Hindlimb muscle (tissue), 1 donor: ENCODE data around the gene KCNA10. TPM values are rescaled to one million over a fixed set of nuclear protein-coding genes. Genes with fewer than 3 reads are reported as not detected.

Experiments
- DNase-seq: peaks from one replicate; pipeline ENCODE4 v3.0.0-alpha.2; 2013
- polyA plus RNA-seq: library from polyadenylated mRNA; unstranded; fragments of 120-200 nt; gene quantifications from one replicate; pipeline ENCODE4 v1.2.1, GENCODE V29; 2013; ENCODE audit not compliant: insufficient read length

KCNA10 gene
- polyA plus RNA-seq, 1 donor: 0.75 TPM

DNA sequence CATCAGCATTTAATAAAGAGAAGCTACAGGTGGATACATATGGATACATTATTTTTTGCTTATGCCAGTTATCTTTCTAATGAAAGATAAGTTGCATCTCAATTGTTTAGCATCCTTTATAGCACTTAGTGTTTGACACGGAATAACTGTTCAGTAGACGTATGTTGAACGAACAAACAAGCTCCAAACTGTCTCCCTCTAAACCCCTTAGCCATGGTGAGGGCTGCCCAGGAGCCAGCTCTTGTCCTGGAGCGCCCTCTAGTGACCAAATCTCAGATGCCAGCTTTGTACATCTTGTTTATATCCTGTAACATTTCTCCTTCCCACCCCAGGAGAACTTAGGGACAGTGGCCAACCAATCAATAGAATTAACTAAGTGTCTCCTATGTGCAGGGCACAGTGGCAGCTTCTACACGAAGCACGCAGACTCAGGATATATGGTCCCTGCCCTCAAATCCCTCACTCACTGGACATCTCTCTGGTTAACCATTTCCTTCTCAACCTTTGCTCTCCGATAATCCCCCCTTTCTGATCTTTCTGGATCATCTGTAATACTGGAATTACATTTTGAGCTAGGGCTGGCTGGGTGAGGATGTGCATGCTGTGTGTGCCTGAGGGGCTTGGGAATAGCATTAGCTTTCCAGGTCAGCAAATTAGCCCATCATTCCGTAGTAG lies 22.9 kb downstream of the KCNA10 start:
- peak; percentile 69 for DNase-seq

DNA sequence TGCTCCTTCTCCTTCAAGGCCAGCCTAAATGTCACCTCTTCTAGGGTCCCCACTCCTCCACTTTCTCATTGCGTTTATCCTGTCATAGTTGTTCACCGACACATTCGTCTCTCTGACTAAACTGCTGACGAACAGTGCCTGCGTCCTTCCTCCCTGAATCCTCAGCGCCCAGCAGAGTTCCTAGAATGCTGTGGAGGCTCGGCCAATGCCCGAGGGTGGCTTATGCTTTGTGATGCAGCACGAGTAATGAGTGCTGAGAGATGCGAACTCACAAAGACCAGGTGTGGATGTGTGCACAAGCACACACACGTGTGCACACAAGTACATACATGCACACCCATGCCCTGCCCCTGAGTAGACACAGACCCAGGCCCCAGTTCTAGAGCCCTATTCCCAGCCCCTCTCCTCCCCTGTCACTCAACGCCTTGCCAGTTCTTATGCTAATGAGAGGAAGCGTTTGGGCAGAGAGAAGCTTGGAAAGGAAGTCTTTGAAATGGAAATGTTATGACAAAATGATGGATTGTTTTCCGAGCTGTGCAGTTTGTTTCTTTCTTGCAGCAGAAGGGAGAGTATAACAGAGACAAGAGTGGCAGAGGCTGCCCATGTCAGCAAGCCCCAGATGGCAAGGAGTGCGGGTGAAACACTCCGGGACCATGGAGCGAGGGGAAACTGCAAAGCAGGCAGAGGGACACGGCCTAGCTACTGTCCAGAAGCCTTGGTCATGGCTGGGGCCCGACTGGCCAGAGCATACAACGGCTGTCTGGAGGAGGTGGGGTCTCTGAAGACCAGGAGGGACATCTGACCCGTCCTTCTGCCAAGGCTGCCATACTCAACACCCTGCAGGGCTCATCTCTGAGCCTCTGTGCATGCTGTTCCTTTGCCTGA lies 24.2 kb downstream of the KCNA10 start:
- DNase-seq: no peak

DNA sequence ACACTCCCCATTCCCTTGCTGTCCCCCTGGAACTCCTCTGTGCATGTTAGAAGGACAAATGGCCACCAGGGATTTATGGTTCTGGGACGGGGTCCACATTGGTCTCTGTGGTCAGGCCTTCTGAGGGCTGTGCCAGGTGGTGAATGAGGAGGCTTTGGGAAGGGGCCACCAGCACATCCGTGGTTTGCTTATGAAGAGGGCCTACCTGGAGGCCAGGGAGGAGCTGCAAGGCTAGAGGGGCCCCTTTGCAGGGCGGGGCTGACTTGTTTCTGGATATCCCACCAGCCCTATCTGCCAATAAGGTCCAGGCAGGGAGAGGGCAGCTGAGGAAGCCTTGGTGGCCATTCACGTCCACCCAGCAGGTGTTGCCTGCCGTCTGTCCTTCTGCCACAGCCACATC lies 24.9 kb downstream of the KCNA10 start:
- no peak for DNase-seq

DNA sequence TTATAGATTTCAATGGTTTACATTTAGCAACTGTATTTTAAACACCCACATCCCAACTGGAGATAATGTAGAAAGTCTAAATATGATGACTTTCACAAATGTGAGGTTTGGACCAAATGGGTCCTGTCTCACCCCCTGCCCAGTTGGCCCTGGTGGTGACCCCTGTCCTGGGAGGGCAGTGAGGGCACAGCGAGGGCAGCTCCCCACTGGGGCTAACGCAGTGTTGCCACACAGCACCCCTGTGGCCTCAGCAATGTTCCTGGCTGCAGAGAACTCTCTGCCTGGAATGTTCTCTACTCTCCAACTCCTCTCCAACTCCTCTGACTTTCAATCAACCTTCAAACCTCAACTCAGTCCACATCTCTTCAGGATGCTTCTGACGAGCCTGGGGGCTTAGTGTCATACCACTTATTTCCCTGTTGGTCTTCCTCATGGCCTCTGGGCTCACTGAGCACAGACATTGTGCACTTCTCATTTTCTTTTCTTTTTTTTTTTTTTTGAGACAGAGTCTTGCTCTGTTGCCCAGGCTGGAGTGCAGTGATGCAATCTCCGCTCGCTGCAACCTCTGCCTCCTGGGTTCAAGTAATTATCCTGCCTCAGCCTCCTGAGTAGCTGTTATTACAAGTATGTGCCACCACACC lies 25.8 kb downstream of the KCNA10 start:
- no peak for DNase-seq

DNA sequence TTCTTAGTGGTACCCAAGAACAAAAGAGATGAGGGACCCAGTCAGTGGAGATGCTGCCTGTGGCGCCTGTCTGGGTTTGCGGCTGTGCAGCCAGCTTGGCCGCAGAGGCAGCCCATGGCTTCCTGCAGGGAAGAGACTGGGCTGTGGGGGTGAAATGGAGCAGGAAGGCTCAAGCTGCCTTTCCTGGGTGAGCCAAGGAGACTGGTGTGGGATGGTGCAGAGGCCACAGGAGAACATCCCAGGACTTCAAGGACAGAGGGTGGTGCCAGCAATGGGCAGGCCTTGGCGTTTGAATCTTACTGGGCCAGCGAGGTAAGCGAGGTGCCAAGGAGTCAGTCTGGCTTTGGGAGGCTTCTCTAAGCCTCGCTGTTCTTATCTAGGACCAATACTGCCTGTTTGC lies 26.4 kb downstream of the KCNA10 start:
- no peak for DNase-seq

DNA sequence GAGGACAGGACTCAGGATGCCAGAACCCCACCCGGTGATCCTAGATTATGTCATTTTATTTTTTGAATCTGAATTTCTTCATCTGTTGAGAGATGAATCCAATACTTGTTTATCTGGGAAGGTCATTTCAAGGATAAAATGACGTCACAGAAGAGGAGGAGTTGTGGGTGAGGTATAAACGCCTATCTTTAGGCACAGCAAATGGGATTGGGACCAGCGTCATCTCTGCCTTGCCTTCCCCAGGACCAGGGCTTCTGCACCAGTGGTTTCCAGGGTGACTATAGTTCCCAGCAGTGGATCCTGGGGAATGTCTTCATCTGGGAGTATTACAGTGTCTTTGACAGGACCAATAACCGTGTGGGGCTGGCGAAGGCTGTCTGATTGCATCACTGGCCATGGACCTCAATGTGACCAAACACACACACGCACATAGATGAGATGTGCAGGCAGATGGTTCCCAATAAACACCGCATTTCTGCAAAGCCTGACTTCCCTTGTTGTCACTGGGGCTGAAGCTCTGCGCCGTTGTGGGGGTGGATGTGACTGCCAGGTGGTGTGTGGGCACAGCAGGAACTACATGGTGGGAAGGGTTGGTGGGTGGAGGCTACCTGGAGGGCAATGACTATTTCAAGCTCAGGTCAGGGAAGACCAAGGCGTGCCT lies 28.1 kb downstream of the KCNA10 start:
- DNase-seq: no peak

DNA sequence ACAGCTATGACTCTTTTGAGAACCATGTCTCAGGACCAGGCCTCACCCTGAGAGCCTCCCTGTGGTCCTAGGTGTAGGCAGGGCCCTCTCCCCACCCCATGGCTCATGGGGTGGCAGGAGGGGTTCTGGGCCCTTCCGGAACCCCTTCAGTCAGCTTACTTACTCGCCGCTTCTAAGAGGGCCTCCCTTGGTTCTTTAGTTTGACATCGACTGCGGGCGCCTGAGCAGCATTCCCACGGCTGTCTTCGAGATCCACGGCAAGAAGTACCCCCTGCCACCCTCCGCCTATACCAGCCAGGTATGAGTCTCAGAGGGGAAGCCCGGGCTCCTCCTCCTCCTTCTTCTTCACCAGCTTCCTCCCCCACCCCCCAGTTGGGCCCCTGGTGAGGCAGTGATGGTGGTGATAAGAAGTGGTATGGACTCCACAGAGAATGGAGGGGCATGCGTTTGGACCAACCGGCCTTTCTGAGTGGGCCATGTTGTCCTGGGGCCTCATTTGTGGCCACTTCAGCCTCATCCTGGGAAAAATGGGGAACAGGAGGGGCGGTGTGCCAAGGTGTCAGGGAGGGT lies 28.9 kb downstream of the KCNA10 start:
- no peak for DNase-seq

DNA sequence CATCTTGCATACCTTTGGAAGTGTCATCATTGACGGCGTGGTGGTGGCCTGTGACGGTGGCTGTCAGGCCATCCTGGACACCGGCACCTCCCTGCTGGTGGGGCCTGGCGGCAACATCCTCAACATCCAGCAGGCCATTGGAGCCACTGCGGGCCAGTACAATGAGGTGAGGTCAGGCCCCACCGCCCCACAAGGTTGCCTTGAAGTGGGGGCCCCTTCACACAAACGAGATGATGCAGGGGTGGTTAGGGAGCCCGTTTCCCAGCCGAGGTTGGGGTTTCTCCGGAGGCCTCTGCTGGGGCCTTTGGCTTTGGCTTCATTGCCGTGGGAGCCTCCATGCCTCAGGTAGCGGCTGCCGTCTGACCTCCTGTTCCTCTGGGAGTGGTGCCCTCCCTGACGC lies 29.6 kb downstream of the KCNA10 start:
- DNase-seq: no peak

DNA sequence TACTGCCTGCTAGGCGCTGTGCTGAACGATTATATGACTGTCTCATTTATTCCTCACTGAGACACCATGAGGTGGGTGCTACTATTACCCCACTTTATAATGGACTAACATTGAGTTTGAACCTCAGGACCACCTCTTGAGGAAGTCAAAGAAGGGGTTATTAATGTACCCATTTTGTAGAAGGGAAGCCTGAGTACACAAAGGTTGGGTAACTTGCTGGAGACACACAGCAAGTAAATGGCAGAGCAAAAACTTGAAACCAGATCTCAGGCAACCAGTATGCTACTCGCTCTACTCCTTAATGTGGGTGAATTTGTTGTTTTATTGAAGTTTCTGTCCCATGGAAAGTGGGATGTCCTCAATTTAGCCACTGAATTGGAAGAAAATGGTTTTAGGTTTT lies 30.1 kb downstream of the KCNA10 start:
- DNase-seq: no peak

DNA sequence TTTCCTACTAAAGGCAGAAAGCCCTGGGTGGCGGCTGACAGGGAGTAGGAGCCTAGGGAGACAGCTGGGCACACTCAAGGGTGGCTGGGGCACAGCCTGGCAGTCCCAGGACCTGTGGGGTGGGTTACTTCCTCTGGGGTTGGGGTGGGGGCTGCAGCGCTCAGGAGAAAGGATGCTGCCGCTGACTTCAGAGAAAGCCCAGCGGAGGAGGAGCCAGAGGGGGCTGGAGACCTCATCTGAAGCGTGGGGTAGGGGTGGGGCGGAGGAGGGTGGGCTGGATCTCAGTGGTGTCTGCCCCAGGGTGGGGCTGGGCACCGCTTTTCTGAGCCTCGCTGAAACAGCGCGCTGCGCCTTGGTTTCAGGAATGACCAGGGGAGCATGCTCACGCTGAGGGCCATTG lies 30.8 kb downstream of the KCNA10 start:
- no peak for DNase-seq

DNA sequence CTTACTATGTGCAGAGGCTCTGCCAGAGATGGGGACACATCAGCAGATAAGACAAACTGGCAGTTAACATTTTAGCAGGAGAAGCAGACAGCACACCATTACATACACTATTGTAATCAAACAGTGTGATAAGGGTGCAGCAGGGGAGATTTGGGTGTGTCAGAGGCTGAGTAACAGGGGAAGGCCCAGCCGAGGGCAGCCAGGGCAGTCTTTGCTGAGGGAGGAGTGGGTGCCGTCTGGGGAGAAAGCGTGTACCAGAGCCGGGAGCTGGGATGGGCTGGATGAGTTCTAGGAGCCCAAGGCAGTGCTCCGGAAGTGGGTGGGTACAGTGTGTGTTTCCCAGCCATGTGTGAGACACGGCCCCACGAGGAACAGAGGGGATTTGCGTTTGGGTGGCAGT lies 31.2 kb downstream of the KCNA10 start:
- no peak for DNase-seq

DNA sequence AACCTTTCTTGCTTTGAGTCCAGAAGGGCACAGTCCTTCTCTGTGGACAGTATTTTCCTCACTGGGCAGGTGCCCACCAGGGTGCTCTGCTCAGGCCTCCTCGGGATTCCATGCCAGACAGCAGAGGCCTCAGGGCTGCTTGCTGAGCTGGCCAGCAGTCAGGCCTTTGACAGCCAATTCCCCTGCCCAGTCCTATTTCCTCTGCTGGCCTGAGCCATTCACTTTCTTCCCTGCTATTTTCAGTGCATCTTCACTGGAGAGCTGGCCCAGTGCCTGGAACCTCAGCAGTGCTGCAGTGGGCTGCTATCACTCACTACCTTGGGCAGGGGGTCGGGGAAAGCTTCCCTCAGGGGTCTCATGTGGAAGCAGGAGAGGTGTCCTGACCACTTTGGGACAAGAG lies 33.2 kb downstream of the KCNA10 start:
- DNase-seq: no peak

DNA sequence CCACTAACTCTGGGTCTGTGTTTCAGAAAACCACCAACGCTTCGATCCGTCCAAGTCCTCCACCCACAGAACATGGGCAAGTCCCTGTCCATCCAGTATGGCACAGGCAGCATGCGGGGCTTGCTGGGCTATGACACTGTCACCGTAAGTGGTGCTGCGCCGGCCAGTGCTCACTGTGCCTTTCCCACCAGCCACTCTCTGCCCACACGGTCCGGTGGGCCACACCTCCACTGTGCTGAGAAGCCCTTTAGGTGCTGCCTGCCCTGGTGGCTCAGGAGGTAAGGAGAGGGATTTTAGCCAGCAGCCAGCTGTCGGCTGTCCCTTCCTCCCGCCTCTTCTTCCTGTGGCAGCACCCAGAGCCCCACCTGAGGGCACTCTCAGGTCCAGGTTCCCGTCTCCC lies 34.2 kb downstream of the KCNA10 start:
- no peak for DNase-seq

DNA sequence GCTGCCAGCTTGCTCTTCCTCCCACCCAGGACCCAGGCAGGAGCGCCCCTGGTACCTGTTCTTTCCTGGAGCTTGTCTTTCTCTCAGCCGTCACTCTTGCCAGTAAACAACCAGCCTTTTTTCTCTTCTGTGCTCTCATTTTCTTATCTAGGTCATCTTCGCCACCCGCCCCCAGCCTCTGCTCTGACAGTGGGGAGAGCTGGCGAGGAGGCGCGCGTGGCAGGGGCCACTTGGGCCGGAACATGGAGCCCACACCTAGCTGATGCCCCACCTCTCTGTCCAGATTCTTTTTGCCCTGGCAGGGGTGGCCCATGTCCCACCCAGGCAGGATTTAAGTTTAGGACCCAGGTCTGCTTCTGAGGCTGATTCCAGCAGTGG lies 35.7 kb downstream of the KCNA10 start:
- no peak for DNase-seq

DNA sequence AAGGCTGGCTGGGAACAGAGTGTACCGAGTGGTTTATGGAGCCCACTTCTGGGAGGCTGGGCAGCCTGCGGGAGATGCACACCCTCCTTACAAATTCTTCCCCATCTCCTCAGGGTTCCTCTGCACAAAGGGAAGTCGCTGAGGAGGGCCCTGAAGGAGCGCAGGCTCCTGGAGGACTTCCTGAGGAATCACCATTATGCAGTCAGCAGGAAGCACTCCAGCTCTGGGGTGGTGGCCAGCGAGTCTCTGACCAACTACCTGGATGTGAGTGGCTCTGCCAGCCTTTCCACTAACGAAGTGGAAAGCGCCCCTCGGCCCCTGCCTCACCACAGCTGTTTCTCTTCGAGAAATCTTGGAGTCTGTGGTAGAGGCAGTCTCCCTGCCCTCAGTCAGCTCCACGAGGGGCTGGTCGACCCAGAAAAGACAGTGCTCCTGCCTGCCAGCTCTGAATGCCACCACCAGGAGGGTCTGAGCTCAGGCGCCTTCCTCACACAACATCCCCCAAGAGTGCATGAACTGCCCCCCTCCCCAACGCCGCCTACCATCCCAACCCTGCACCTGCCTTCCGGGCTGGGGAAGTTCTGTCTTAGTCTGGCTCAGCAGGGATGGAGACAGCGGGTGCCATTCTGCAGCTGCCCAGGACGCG lies 36.2 kb downstream of the KCNA10 start:
- DNase-seq: no peak

DNA sequence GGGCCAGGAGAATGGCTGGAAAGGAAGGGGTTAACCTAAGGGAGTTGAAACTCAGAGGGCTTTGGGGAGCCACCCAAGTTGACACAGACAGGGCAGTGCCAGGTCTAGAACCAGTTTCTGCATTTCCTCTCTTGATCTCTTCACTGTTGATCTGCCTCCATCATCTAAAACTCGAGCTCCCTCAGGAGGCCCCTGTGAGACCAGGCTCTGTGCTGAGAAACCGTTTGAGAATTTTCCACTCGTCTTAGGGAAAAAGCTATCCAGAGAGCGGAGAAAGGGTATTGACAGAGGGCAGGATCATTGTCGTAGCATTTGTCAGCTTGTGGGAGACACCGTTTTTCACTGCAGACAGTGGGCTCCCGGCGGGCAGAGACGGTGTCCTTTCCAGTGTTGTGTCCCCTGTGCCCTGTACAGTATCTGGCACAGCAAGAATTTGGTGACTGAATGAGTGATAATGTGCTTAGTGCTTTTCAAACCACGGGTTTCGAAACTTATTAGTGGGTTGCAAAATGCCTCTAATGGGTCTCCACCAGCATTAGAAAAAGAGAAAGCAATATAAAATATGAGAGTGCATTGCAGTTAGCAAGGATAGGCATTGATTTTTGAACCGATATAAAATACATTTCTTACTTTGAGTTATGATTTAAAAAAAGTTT lies 36.9 kb downstream of the KCNA10 start:
- DNase-seq: no peak

DNA sequence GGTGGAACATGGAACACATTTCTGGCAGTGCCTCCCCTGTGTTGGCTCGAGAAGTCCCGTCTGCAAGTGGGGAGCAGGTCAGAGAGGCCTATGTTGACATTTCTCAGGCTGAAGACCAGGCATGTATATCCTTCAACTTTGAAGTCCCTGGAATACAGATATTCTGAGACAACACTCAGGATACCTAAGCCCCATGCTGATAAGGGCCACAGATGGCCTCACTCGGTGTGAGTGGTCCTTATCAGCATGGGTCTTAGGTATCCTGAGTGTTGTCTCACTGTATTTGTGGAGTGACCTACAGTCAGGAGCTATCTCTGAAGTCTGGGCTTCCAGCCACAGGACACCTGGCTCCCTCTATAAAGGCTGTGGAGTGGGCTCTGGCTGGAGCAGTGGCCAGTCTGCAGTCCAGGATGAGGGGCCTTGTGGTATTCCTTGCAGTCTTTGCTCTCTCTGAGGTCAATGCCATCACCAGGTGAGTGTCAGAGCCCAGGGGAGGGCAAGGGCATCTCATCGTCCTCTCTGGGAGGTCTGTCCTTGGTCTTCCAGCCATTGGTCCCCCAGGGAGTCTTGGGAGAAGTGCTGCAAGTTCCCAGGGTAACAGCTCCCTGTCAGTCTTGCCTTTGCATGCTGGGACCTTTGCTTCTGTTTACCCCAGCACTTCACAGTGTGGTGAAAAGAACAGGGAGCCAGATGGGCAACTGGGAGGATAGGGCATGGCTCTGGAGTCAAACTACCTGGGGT lies 38.4 kb downstream of the KCNA10 start:
- no peak for DNase-seq

DNA sequence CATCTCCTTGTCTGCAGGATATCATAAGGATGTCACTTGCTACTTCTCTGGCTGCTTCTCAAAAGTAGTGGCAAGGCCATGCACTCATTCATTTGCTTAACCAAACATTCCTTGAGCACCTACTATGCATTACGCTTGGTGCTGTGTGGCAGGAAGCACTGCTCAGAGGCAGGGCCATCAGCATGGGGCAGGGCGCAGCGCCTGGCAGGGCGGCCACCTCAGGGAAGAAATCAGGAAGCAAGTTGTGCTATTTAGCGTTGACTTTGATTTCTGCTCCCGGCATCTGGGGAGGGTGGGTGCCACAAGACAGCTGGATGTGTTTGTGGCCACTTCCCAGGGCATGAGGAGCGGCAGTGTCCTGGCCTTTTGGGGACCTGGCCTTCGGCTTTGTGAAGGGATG lies 40.1 kb downstream of the KCNA10 start:
- DNase-seq: no peak

DNA sequence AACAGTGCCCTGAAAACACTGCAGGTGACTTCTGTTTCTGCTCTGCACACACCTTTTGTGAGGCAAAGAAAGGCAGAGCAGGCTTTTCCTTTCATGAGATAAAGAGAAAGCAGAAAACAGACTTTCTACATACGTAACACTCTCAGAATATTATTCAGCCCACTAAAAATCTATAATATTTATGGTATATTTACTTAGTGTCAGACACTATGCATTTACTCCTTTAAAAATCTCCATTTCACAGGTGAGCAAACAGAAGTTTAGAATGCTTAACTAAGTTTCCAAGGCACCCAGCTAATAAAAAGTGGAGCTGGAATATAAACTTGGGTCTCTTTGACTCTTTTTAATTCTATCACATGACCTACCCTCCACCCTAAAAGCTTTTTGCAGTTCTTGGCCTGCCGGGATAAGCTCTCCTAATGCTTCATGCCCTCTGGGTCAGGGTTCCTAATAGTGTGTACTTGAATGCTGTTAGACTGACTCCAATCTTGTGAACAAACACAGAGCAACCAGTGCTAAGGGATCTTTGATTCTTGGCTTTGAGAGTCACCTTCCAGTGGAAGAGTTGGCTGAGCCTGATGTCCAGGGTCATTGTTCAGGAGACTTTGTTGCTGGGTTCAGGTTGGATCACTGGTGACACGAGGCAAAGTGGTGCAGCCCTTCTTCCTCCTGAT lies 40.9 kb downstream of the KCNA10 start:
- DNase-seq: no peak

DNA sequence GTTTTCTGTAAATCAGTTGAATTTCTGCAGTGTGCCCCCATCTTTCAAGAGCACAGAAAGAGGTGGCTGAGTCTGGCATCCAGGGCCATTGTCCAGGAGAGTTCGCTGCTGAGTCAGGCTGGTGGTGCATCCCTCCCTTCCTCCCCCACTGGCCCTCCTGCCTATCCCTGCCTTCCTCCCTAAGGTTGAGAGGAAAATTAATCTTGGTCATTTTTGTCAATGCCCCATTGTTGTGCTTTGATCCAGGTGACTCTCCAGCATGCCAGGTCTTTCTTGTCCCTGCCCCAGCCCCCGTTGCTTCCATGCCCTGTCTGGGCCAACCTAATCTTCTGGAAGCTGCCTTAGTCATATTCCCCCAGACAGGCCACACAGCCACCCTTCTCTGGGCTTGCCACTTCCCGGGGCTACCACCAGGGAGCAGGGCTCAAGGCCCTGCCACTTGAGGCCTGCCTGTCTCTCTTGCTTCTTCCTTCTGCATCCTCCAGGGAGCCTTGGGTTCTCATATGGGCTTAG lies 41.5 kb downstream of the KCNA10 start:
- no peak for DNase-seq
